CD14-positive monocyte (primary cell): ENCODE data around the gene MRPL48. TPM values are rescaled to one million over a fixed set of nuclear protein-coding genes. Genes with fewer than 3 reads are reported as not detected.
"Not testable (repeated sequence)": the region's sequence is repeated elsewhere in the genome, so short reads cannot be mapped to it uniquely, and the experiment has no call there.

ENCODE experiments used
- DNase-seq, 3 donors: peaks; one replicate each; pipeline ENCODE4 v3.0.0-alpha.2; 2011 to 2022
- H2AFZ ChIP-seq: 2 replicates; pipeline ENCODE4 v1.6.0; 2012; ENCODE audit warnings: mild to moderate bottlenecking, low read depth, low read length, inconsistent platforms; ENCODE audit not compliant: insufficient read depth, poor library complexity, severe bottlenecking
- H3K27ac ChIP-seq, 2 donors: 1 replicate in 1 of 2; 2 replicates in 1 of 2; pipeline ENCODE4 v1.5.1; 2012 to 2013; ENCODE audit warnings: low read length in 2 of 2, control low read depth in 1 of 2, inconsistent platforms in 1 of 2, low read depth in 1 of 2, mild to moderate bottlenecking in 1 of 2
- H3K27me3 ChIP-seq, 2 donors: one replicate each; pipeline versions ENCODE4 v1.6.0 to v1.6.1; 2011 to 2013; ENCODE audit warnings: low read length in 2 of 2; ENCODE audit not compliant: control insufficient read depth in 2 of 2, insufficient read depth in 2 of 2
- H3K36me3 ChIP-seq, 2 donors: replicated peaks in 1 of 2; 1 replicate in 1 of 2; 2 replicates in 1 of 2; pipeline versions ENCODE4 v1.5.1 to v1.6.1; 2012 to 2013; ENCODE audit warnings: low read length in 2 of 2, control low read depth in 1 of 2, inconsistent platforms in 1 of 2, mild to moderate bottlenecking in 1 of 2; ENCODE audit not compliant: insufficient read depth in 2 of 2, control insufficient read depth in 1 of 2
- H3K4me1 ChIP-seq, 2 donors: 1 replicate in 1 of 2; 2 replicates in 1 of 2; pipeline versions ENCODE4 v1.5.1 to v1.6.1; 2012 to 2013; ENCODE audit warnings: low read length in 2 of 2, control low read depth in 1 of 2, inconsistent platforms in 1 of 2, mild to moderate bottlenecking in 1 of 2, moderate library complexity in 1 of 2; ENCODE audit not compliant: insufficient read depth in 2 of 2, control insufficient read depth in 1 of 2
- H3K4me2 ChIP-seq: replicated peaks from 2 replicates; pipeline ENCODE3; 2012; ENCODE audit warnings: low read length, moderate library complexity, mild to moderate bottlenecking; ENCODE audit not compliant: poor library complexity, severe bottlenecking; ENCODE audit errors: extremely low read depth
- H3K4me3 ChIP-seq, 3 experiments: fragments of 200-600 bp in 1 of 3; sonication (generic) in 1 of 3; replicated peaks in 1 of 3; 1 replicate in 2 of 3; 2 replicates in 1 of 3; pipeline ENCODE4 v1.5.1; 2011 to 2013; ENCODE audit warnings: low read length in 3 of 3, mild to moderate bottlenecking in 3 of 3, control low read depth in 2 of 3, low read depth in 2 of 3, inconsistent platforms in 1 of 3, moderate library complexity in 1 of 3
- H3K79me2 ChIP-seq: 2 replicates; pipeline ENCODE4 v1.6.0; 2012; ENCODE audit warnings: mild to moderate bottlenecking, control low read depth, inconsistent platforms, low read length, moderate library complexity; ENCODE audit not compliant: insufficient read depth
- H3K9ac ChIP-seq: 2 replicates; pipeline ENCODE4 v1.6.0; 2017; ENCODE audit warnings: low read length, mild to moderate bottlenecking; ENCODE audit not compliant: insufficient read depth, poor library complexity, severe bottlenecking
- H3K9me3 ChIP-seq, 2 donors: replicated peaks in 1 of 2; 1 replicate in 1 of 2; 2 replicates in 1 of 2; pipeline versions ENCODE4 v1.5.1 to v1.6.1; 2012 to 2013; ENCODE audit warnings: low read length in 2 of 2, control low read depth in 1 of 2; ENCODE audit not compliant: control insufficient read depth in 1 of 2, insufficient read depth in 1 of 2
- H4K20me1 ChIP-seq: 2 replicates; pipeline ENCODE4 v1.6.0; 2012; ENCODE audit warnings: mild to moderate bottlenecking, low read length, control low read depth, moderate library complexity; ENCODE audit not compliant: insufficient read depth
- H3K27ac Mint-ChIP-seq, 7 donors: one replicate each; pipeline ENCODE4 v1.8.0; 2020; ENCODE audit warnings: mild to moderate bottlenecking in 7 of 7, mixed read lengths in 7 of 7, moderate library complexity in 6 of 7, inconsistent platforms in 2 of 7
- H3K27me3 Mint-ChIP-seq, 3 donors: one replicate each; pipeline ENCODE4 v1.8.0; 2021 to 2022; ENCODE audit warnings: low read depth in 3 of 3, mild to moderate bottlenecking in 3 of 3, mixed read lengths in 3 of 3, moderate library complexity in 3 of 3, inconsistent platforms in 1 of 3
- H3K36me3 Mint-ChIP-seq, 2 donors: one replicate each; pipeline ENCODE4 v1.8.0; 2020; ENCODE audit warnings: mixed read lengths in 2 of 2, inconsistent platforms in 1 of 2, mild to moderate bottlenecking in 1 of 2
- H3K4me1 Mint-ChIP-seq: one replicate; pipeline ENCODE4 v1.8.0; 2020; ENCODE audit warnings: mild to moderate bottlenecking, mixed read lengths
- H3K4me3 Mint-ChIP-seq, 2 donors: one replicate each; pipeline ENCODE4 v1.8.0; 2020; ENCODE audit warnings: mild to moderate bottlenecking in 2 of 2, mixed read lengths in 2 of 2, moderate library complexity in 1 of 2
- H3K9me3 Mint-ChIP-seq, 7 donors: one replicate each; pipeline ENCODE4 v1.8.0; 2020 to 2022; ENCODE audit warnings: mixed read lengths in 7 of 7, mild to moderate bottlenecking in 6 of 7, moderate library complexity in 6 of 7, inconsistent platforms in 2 of 7
- WGBS: methylation state at CpG from one replicate; pipeline ENCODE4 v1.1.5; 2013; ENCODE audit warnings: missing lambda C conversion rate; ENCODE audit not compliant: insufficient coverage; 5-methylcytosine and 5-hydroxymethylcytosine counted together
- intact Hi-C, 2 donors: fragments of 100-400 bp; cut with micrococcal nuclease; formaldehyde crosslinking; loops; one replicate each; pipeline versions ENCODE4 v1.15.0 to v1.15.1; 2023
- polyA plus RNA-seq, 3 donors: library from polyadenylated mRNA; depleted of rRNA in 1 of 3; unstranded in 2 of 3; stranded (reverse) in 1 of 3; fragments of 300-500 nt in 2 of 3; fragments of >200 nt in 1 of 3; fragmentation: Illumina TruSeq in 2 of 3; gene quantifications; 1 replicate in 2 of 3; 2 replicates in 1 of 3; pipeline ENCODE4 v1.2.3, GENCODE V29; 2012 to 2021
- TF ChIP-seq, protein P1 (sequence below): fragments of 200-600 bp; IDR thresholded peaks from one replicate; pipeline ENCODE4 v1.8.0; 2022; ENCODE audit warnings: antibody characterized with exemption, mild to moderate bottlenecking

MRPL48 gene
- polyA plus RNA-seq, 3 donors = 17.8 to 43.1 (median 42.9) TPM

DNA sequence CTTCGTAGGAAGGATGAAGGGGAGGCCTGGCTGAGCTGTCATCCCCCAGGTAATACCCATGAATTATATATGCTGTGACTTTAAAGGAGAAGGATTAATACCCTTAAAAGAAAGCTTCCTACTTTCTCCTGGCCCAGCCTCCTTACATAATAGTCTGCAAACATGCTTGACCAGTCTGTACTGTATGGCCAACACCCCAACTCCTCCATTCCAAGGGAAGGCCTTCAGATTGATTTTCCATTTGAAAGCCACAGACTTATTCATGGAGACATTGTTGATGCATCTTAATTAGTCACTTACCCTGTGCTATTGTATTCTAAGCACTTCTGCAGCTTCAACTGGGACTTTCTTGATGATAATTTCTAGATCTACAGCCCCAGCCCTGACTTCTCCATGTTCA lies 91.1 kb downstream of the MRPL48 start:
- H3K4me3 Mint-ChIP-seq = no peak overlapping the region
- Histone ChIP-seq H3K79me2 (peaks cover 40% of the 10 kb centered on the region), H3K9ac (no peak overlapping the region), H3K27me3 (no peaks in the 10 kb centered on the region), H3K9me3 (no peaks in the 10 kb centered on the region), H4K20me1 (no peaks in the 10 kb centered on the region), H2AFZ (no peak overlapping the region), H3K36me3 (peaks cover 1 to 19% of the 10 kb centered on the region in 2 donors), H3K4me1 (peaks cover 20% of the 10 kb centered on the region in 2 donors), H3K4me3 (no peak overlapping the region), H3K4me2 (no peak overlapping the region), H3K27ac (no peak overlapping the region)
- intact Hi-C loops = no loop called here
- H3K9me3 Mint-ChIP-seq = no peaks in the 10 kb centered on the region
- H3K4me1 Mint-ChIP-seq = peaks cover 28% of the 10 kb centered on the region
- peaks cover 10 to 23% of the 10 kb centered on the region in 2 donors for H3K36me3 Mint-ChIP-seq
- no peak overlapping the region for H3K27ac Mint-ChIP-seq
- WGBS = no CpG with 5 or more reads among the region's 1 CpG
- no peak for DNase-seq
- peaks cover 0 to 2% (median 0%) of the 10 kb centered on the region in 3 donors for H3K27me3 Mint-ChIP-seq
- TF ChIP-seq, protein P1, sequence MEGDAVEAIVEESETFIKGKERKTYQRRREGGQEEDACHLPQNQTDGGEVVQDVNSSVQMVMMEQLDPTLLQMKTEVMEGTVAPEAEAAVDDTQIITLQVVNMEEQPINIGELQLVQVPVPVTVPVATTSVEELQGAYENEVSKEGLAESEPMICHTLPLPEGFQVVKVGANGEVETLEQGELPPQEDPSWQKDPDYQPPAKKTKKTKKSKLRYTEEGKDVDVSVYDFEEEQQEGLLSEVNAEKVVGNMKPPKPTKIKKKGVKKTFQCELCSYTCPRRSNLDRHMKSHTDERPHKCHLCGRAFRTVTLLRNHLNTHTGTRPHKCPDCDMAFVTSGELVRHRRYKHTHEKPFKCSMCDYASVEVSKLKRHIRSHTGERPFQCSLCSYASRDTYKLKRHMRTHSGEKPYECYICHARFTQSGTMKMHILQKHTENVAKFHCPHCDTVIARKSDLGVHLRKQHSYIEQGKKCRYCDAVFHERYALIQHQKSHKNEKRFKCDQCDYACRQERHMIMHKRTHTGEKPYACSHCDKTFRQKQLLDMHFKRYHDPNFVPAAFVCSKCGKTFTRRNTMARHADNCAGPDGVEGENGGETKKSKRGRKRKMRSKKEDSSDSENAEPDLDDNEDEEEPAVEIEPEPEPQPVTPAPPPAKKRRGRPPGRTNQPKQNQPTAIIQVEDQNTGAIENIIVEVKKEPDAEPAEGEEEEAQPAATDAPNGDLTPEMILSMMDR = no peak

DNA sequence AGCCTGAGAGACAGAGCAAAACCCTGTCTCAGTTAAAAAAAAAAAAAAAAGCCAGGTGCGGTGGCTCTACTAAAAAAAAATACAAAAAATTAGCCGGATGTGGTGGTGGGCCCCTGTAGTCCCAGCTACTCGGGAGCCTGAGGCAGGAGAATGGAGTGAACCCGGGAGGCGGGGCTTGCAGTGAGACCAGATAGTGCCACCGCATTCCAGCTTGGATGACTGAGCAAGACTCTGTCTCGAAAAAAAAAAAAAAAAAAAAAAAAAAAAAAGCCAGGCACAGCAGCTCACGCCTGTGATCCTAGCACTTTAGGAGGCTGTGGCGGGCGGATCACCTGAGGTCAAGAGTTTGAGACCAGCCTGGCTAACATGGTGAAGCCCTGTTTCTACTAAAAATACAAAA lies 92.8 kb downstream of the MRPL48 start:
- DNase-seq, intact Hi-C loops, H3K4me3 Mint-ChIP-seq, H3K27me3 ChIP-seq, H3K27me3 Mint-ChIP-seq, H3K9me3 Mint-ChIP-seq, H3K27ac ChIP-seq, H3K4me3 ChIP-seq, H3K9me3 ChIP-seq, H3K4me2 ChIP-seq, H4K20me1 ChIP-seq, H3K9ac ChIP-seq, H2AFZ ChIP-seq: not testable (repeated sequence)
- Histone ChIP-seq H3K36me3 (peaks cover 0 to 10% of the 10 kb centered on the region in 2 donors), H3K4me1 (peaks cover 16 to 18% of the 10 kb centered on the region in 2 donors), H3K79me2 (peaks cover 23% of the 10 kb centered on the region)
- Mint-ChIP-seq H3K4me1 (peaks cover 19% of the 10 kb centered on the region), H3K27ac (peak overlapping the region in 1 of 7 donors; percentile 43), H3K36me3 (peaks cover 11 to 13% of the 10 kb centered on the region in 2 donors)
- 96% methylated on average over 5 of the region's 10 CpGs for WGBS
